HG03520 (cell line): Measurements from ENCODE around the gene UNK.

ENCODE experiments used
- ATAC-seq: cut with Tn5 transposase; IDR thresholded peaks from one replicate; pipeline ENCODE4 v1.9.1; 2021; ENCODE audit warnings: mild to moderate bottlenecking, moderate library complexity; ENCODE audit not compliant: unreplicated experiment

Gene UNK, protein sequence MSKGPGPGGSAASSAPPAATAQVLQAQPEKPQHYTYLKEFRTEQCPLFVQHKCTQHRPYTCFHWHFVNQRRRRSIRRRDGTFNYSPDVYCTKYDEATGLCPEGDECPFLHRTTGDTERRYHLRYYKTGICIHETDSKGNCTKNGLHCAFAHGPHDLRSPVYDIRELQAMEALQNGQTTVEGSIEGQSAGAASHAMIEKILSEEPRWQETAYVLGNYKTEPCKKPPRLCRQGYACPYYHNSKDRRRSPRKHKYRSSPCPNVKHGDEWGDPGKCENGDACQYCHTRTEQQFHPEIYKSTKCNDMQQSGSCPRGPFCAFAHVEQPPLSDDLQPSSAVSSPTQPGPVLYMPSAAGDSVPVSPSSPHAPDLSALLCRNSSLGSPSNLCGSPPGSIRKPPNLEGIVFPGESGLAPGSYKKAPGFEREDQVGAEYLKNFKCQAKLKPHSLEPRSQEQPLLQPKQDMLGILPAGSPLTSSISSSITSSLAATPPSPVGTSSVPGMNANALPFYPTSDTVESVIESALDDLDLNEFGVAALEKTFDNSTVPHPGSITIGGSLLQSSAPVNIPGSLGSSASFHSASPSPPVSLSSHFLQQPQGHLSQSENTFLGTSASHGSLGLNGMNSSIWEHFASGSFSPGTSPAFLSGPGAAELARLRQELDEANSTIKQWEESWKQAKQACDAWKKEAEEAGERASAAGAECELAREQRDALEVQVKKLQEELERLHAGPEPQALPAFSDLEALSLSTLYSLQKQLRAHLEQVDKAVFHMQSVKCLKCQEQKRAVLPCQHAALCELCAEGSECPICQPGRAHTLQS

DNA sequence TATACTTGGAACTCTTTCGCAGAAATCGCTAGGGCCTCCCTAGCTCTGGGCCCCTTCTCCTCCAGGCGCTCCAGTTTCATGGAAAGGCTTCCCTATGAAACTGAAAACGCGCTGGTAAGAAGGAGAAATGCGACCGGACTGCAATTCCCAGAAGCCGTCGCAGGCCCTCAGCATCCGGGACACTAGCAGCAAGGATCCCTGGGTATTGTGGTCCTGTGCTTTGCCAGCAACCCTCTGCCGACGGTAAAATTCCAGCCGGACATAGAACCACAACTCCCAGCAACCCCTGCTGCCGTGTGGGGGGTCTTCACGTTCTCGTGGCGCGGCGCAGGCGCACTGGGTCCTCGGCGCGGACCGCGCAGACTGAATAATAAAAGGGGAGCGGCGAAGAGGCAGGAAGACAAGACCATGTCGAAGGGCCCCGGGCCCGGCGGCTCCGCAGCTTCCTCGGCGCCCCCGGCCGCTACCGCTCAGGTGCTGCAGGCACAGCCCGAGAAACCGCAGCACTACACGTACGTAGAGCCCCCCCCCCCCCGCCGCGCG, at the start of gene UNK:
UNK (plus strand) TSS at position 334 of the 543 bp plus-strand sequence; CDS start at position 409, 75 bp downstream.
- peak; percentile 56 for ATAC-seq

DNA sequence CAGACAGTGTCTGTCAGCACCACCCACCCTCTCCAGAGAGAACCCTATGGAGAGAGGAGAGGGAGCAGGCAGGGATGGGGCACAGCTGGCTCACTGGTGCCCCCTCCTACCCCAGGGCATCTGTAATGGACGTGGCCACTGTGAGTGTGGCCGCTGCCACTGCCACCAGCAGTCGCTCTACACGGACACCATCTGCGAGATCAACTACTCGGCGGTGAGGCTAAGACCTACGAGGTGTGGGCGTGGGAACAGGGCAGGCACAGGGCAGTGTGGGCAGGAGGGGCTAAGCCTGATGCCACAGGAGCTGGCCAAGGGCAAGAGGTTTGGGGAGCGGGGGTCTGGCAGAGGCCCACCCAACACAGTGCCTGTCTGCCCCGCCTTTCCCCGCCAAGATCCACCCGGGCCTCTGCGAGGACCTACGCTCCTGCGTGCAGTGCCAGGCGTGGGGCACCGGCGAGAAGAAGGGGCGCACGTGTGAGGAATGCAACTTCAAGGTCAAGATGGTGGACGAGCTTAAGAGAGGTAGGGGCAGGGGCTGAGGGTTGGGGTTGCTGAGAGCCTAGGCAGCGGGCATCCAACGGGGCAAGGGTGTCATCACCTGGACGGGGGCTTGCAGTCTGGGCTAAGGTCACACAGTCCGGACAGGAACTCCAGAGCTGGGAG, 48.3 kb upstream of the UNK start:
- no peak for ATAC-seq

DNA sequence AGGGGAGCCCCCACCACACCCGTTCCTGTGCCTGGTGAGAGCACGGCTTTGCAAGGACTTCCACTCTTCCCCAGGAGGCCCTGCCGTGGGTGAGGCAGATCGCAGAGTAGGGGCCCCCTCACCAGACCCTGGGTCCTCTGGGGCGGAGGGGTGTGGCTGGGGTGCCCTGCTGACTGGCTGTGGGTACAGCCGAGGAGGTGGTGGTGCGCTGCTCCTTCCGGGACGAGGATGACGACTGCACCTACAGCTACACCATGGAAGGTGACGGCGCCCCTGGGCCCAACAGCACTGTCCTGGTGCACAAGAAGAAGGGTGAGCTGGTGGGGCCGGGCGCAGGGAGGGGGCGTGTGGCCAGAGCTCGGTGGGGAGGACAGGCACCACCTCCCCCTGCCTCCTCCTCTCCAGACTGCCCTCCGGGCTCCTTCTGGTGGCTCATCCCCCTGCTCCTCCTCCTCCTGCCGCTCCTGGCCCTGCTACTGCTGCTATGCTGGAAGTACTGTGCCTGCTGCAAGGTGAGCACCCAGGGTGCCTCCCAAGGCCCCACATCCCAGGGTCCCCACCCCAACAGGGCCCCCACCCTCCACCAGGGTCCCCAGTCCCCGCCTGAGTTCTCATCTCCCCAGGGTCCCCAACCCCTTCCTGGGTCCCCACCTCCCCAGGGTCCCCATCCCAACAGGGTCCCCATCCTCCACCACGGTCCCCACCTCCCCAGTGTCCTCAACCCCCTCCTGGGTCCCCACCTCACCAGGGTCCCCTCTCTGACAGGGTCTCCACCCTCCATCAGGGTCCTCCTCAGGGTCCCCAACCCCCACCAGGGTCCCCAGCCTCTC, 47.3 kb upstream of the UNK start:
- no peak for ATAC-seq

DNA sequence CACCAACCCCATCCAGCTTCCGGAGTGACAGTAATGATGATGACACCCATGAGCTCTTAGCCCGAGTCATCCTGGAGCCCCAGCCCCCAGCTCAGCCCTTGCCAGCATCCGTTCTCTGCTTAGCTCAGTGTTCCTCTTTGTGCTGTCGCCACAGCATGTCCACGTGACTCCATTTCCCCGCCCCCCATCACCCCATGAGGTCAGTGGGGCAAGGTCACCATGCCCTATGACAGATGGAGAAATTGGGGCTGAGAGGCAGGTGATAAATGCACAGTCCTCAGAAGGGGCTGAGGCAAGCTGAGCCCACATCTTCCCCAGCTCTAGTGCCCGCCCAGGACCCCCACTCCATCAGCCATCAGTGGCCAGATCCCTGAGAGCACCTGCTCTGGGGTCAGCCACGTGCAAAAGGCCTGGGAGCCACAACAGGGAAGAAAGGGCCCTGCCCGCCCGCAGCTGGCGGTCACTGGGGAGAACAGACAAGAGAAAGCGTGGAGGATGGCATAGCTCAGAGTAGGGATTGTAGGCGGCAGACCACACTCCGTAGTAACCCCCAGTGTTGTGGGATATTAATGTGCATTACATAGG, 46.3 kb upstream of the UNK start:
- ATAC-seq, result no peak

DNA sequence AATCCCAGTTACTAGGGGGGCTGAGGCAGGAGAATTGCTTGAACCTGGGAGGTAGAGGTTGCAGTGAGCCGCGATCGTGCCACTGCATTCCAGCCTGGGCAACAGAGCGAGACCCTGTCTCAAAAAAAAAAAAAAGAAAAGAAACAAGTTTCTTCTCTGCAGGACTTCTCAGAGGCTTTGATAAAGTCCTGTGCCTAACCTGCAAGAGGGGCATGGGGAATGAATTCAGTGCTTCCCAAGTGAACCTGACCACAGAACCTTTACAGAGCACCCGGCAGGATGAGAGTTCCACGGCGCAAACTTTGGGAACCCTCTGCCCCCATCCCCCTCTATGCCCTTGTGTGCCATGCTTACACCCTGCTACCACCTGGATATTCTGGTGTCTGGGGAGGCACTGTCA, 45.4 kb upstream of the UNK start:
- no peak for ATAC-seq

DNA sequence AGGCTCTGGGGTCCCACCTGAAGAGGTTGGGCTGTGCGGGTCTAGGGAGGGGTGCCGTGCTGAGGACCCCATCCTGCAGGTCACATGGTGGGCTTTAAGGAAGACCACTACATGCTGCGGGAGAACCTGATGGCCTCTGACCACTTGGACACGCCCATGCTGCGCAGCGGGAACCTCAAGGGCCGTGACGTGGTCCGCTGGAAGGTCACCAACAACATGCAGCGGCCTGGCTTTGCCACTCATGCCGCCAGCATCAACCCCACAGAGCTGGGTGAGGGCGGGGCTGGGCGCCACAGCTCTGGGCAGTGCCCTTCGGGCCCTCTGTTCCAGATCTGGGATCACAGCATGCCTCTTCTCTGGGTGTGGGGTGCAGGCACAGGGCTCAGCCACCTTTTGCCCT, 44.8 kb upstream of the UNK start:
- no peak for ATAC-seq

DNA sequence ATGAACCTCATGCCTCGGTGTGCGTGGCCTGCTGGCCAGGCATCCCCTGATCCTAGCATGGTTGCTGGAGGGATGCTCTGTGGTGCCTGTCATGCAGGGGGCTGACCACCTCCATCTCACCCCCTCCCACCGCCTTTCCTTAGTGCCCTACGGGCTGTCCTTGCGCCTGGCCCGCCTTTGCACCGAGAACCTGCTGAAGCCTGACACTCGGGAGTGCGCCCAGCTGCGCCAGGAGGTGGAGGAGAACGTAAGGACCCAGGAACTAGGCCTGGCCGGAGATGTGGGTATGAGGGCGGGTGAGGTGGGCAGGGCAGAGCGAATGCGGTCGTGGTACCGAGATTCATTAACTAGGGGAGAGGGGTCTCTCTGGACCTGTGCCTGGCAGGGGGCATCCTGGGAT, 44.4 kb upstream of the UNK start:
- ATAC-seq, result no peak

DNA sequence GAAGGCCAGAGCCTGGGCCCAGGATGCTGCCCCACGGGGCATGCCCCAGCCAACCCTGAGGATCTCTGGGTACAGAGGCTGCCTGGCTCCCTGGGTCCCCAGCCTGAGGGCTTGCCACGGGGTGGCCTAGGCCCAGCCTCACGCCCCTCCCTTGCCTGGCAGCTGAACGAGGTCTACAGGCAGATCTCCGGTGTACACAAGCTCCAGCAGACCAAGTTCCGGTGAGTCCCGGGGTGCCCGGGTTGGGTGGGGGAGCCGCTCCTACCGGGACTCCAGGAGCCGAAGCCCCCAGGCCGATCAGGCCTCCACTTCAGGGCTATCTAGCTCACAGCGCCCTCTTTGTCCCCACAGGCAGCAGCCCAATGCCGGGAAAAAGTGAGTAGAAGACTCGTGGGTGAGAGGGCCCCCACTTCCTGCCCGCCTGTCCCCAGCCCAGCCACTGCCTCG, 44.0 kb upstream of the UNK start:
- no peak for ATAC-seq

DNA sequence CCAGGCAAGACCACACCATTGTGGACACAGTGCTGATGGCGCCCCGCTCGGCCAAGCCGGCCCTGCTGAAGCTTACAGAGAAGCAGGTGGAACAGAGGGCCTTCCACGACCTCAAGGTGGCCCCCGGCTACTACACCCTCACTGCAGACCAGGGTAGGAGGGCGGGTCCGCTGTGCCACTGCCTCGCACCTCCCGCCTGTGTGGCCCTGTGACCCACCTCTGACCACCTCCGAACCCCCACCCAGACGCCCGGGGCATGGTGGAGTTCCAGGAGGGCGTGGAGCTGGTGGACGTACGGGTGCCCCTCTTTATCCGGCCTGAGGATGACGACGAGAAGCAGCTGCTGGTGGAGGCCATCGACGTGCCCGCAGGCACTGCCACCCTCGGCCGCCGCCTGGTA, 42.3 kb upstream of the UNK start:
- ATAC-seq, result no peak

DNA sequence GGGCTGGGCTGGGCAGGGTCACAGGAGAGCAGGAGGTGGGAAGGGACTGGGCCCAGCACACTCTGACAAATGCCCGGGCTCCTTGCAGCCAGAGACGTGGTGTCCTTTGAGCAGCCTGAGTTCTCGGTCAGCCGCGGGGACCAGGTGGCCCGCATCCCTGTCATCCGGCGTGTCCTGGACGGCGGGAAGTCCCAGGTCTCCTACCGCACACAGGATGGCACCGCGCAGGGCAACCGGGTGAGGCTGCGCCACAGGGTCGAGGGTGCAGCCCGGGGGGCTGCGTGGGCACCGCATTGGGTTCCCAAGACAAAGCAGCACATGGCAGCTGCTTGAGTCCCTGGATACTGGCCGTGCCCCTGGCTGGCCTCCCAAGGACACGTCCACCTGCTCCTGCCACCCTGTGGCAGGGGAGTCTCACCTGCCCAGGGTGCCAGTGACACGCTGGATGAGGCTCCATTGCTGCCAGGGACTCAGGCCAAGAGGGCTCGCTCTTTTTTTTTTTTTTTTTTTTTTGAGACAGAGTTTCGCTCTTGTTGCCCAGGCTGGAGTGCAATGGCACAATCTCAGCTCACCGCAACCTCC, 40.9 kb upstream of the UNK start:
- ATAC-seq, result no peak

DNA sequence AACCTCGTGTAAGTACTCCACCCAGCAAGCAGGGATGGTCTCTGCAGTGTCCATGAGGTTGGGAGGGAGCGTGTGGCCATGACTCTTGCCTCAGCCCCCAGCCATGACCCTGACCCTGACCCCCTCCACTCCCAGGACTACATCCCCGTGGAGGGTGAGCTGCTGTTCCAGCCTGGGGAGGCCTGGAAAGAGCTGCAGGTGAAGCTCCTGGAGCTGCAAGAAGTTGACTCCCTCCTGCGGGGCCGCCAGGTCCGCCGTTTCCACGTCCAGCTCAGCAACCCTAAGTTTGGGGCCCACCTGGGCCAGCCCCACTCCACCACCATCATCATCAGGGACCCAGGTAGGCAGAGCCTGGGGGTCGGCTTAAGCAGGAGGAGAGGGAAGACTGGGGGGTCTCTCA, 35.9 kb upstream of the UNK start:
- no peak for ATAC-seq

DNA sequence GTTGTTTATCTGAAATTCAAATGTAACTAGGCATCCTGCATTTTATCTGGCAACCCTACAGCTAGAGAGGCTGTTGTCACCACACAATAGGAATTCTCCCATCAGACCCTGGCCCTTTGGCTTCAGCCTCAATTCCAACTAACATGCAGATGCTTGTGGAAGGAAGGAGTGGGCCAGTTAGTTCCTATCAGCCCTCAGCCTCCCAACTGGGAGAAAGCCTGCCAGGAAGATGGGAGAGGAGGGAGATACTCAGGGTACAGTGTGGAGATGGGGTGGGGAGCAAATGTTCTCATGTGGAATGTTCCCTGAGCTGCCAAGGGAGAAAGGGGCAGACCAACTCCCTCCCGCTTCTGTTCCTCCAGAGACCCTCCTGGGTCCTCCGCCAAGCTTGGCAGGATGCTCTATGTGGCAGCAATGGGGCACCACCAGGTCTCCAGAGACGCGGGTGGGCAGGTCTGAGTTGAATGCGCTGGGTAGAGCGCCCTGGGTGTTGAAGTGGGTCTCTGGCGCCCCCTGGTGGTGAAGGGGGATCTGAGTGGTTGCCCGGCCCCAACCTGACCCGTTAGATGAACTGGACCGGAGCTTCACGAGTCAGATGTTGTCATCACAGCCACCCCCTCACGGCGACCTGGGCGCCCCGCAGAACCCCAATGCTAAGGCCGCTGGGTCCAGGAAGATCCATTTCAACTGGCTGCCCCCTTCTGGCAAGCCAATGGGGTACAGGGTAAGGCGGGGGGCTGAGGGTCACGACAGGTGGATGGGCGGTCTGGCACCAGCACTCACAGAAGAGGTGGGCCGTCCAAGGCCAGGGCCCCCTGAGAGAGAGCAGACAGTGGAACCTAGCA, 34.8 kb upstream of the UNK start:
- ATAC-seq, result no peak

DNA sequence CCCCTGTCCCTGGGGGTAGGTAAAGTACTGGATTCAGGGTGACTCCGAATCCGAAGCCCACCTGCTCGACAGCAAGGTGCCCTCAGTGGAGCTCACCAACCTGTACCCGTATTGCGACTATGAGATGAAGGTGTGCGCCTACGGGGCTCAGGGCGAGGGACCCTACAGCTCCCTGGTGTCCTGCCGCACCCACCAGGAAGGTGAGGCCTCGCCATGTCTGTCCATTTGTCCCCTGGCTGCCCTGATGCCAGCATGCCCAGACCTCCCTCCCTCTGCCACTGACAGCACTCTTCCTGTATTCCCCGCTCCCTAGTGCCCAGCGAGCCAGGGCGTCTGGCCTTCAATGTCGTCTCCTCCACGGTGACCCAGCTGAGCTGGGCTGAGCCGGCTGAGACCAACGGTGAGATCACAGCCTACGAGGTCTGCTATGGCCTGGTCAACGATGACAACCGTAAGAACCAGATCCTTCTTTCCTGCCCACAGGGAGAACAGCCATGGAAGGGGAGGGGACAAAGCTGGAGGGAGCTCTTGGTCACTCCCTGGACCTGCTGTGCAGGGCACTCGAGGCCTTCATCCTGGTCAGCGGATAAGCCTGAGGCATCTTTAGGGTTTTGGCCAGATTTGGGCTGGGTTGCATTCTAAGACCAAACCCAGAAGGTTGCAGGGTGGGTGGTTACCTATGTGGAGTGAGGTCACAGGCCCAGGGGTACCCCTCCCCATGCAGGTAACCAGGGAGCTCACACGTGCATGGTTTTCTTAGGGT, 33.8 kb upstream of the UNK start:
- ATAC-seq, result no peak

DNA sequence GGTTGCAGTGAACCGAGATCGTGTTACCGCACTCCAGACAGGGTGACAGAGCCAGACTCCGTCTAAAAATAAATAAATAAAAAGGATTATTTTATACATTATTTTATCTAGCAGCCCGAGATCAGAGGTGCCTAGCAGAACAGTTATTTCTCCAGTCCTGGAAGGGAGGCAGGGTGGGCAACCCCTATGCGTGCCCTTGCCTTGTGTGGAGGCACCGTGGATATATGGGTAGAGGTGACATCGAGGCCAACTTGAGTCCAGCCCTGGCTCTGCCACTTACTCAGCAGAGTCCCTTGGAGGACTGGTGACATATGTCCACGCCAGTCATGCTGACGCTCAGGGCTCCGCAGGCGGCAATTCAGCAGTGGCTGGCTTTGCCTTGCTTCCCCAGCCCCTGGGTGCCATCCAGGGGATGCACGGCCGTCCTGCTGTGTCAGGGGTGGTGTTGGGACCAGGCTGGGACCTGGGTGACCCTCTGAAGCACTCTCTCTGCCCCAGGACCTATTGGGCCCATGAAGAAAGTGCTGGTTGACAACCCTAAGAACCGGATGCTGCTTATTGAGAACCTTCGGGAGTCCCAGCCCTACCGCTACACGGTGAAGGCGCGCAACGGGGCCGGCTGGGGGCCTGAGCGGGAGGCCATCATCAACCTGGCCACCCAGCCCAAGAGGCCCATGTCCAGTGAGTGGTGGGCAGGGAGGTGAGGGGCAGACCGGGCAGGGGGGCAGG, 32.8 kb upstream of the UNK start:
- ATAC-seq, result no peak

DNA sequence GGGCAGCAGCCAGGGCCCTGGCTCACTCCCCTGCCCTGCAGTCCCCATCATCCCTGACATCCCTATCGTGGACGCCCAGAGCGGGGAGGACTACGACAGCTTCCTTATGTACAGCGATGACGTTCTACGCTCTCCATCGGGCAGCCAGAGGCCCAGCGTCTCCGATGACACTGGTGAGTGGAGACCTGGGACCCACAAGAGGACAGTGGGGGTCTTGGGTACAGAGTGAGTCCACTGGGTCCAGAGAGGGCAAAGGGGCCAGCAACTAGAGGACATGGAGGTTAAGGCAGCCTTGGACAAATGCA, 32.2 kb upstream of the UNK start:
- no peak for ATAC-seq

DNA sequence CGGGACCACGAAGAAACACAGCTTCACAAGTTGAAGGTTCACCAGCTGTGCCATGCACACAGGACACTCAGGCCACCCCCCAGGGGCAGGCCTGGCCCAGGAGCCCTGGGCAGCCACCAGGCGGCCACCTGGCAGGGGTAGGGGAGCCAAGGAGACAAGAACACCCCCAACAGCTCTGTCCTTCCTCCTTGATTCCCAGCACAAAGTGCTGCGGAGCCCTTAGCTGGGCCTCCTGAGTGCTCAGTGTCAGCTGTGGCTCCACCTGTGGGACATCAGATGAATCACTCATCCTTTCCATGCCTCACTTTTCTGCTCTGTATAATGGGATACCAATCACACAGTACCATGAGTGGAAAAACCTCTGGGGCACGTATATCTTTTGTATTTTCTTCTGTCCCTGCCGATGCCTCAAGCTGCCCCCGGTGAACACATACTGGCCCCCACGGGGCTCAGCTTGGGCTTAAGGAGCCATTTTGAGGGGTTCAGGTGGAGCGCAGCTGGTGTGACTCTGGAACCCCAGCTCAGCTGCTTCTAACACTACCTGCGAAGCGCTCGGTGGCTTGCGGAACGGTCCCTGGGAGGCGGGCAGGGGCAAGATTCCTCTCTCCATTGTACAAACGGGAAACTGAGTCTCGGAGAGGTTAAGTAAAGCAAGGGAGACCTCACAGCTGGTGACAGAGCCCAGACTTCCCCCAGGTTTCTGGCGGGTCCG, 31.6 kb upstream of the UNK start:
- no peak for ATAC-seq
